Calu3 (cell line): ENCODE results near the gene FARS2. TPM values are rescaled to one million over a fixed set of nuclear protein-coding genes. Genes with fewer than 3 reads are reported as not detected.

Experiments used
- BruUV-seq: library from RNA; stranded (reverse); fragments of 400-500 nt; replicated peaks from 2 replicates; lab custom pipeline; 2021; lab: Mats Ljungman, UMichigan
- CTCF ChIA-PET: fragments of 300-600 bp; sonication (Branson Sonifier 250); formaldehyde crosslinking; loops from one replicate; lab custom pipeline; 2022; ENCODE audit warnings: antibody characterized with exemption; lab: Charles Lee
- DNase-seq: peaks from one replicate; pipeline ENCODE4 v3.0.0; 2022
- H3K27ac Mint-ChIP-seq: one replicate; pipeline ENCODE4 v1.8.0; 2022; ENCODE audit warnings: mixed read lengths; ENCODE audit not compliant: unreplicated experiment
- H3K27me3 Mint-ChIP-seq: one replicate; pipeline ENCODE4 v1.8.0; 2022; ENCODE audit warnings: mixed read lengths; ENCODE audit not compliant: unreplicated experiment
- H3K36me3 Mint-ChIP-seq: one replicate; pipeline ENCODE4 v1.8.0; 2022; ENCODE audit warnings: mild to moderate bottlenecking, moderate library complexity, mixed read lengths; ENCODE audit not compliant: insufficient read depth, unreplicated experiment
- H3K4me1 Mint-ChIP-seq: one replicate; pipeline ENCODE4 v1.8.0; 2022; ENCODE audit warnings: mild to moderate bottlenecking, low read depth, mixed read lengths; ENCODE audit not compliant: unreplicated experiment
- H3K4me3 Mint-ChIP-seq: one replicate; pipeline ENCODE4 v1.8.0; 2022; ENCODE audit warnings: mild to moderate bottlenecking, low read depth, moderate library complexity, mixed read lengths; ENCODE audit not compliant: unreplicated experiment
- H3K9me3 Mint-ChIP-seq: one replicate; pipeline ENCODE4 v1.8.0; 2022; ENCODE audit warnings: low read depth, mixed read lengths; ENCODE audit not compliant: unreplicated experiment
- CTCF ChIP-seq: fragments of 200-600 bp; IDR thresholded peaks from one replicate; pipeline ENCODE4 v1.8.0; 2022; ENCODE audit warnings: antibody characterized with exemption; ENCODE audit not compliant: unreplicated experiment
- intact Hi-C: fragments of 100-400 bp; cut with micrococcal nuclease; formaldehyde crosslinking; loops from one replicate; pipeline ENCODE4 v1.10.0; 2022; ENCODE audit not compliant: unreplicated experiment
- total RNA-seq: library from RNA; stranded (reverse); gene quantifications from 2 replicates; pipeline ENCODE4 v1.2.3, GENCODE V29; 2022

The FARS2 gene
- total RNA-seq, 1 experiment from 2014 or later = 13.4 TPM

- CTCF ChIA-PET = no interaction called here
- H3K27ac Mint-ChIP-seq = no peak overlapping the region
These were observed 485.4 kb downstream of the FARS2 start for GRCh38 chr6:5746759-5747130.

GRCh38 chr6:5747379-5747778, 486.1 kb downstream of the FARS2 start:
- Mint-ChIP-seq H3K4me3 (no peak overlapping the region), H3K36me3 (no peaks in the 10 kb centered on the region), H3K27ac (no peak overlapping the region), H3K9me3 (peaks cover 15% of the 10 kb centered on the region), H3K4me1 (no peaks in the 10 kb centered on the region), H3K27me3 (no peaks in the 10 kb centered on the region)
- no peak for DNase-seq
- CTCF ChIA-PET = no interaction called here
- intact Hi-C loops = no loop called here
- TF ChIP-seq CTCF = no peak
- BruUV-seq = no TSS peak

More at GRCh38 chr6:5746759-5747130, 485.4 kb downstream of the FARS2 start:
- no peak for DNase-seq
- Mint-ChIP-seq H3K27me3 (no peaks in the 10 kb centered on the region), H3K4me3 (no peak overlapping the region), H3K4me1 (no peaks in the 10 kb centered on the region), H3K36me3 (no peaks in the 10 kb centered on the region), H3K9me3 (peaks cover 12% of the 10 kb centered on the region)
- TF ChIP-seq CTCF = no peak
- no TSS peak for BruUV-seq
- intact Hi-C loops = no loop called here

GRCh38 chr6:5749016-5749650, 487.8 kb downstream of the FARS2 start:
- intact Hi-C loops = no loop called here
- Mint-ChIP-seq H3K36me3 (no peaks in the 10 kb centered on the region), H3K27ac (no peak overlapping the region), H3K27me3 (no peaks in the 10 kb centered on the region), H3K9me3 (peaks cover 15% of the 10 kb centered on the region), H3K4me1 (no peaks in the 10 kb centered on the region), H3K4me3 (no peak overlapping the region)
- no TSS peak for BruUV-seq
- CTCF ChIA-PET = no interaction called here
- no peak for TF ChIP-seq CTCF
- DNase-seq = no peak

GRCh38 chr6:5749651-5750215, 488.4 kb downstream of the FARS2 start:
- no peak for TF ChIP-seq CTCF
- H3K27ac Mint-ChIP-seq = no peak overlapping the region
- peaks cover 16% of the 10 kb centered on the region for H3K9me3 Mint-ChIP-seq
- H3K36me3 Mint-ChIP-seq = no peaks in the 10 kb centered on the region
- no peaks in the 10 kb centered on the region for H3K27me3 Mint-ChIP-seq
- DNase-seq = no peak
- CTCF ChIA-PET = no interaction called here
- intact Hi-C loops = no loop called here
- no TSS peak for BruUV-seq
- no peak overlapping the region for H3K4me3 Mint-ChIP-seq
- H3K4me1 Mint-ChIP-seq = no peaks in the 10 kb centered on the region
